Heart right ventricle (tissue), 16 donors: ENCODE data around the gene TRIM6. TPM values are rescaled to one million over a fixed set of nuclear protein-coding genes. Genes with fewer than 3 reads are reported as not detected.

ENCODE experiments used
- ATAC-seq, 8 donors: fragments of 200-7000 bp; cut with Tn5 transposase; one replicate each; pipeline ENCODE4 v1.9.1; 2020; ENCODE audit warnings: mild to moderate bottlenecking in 8 of 8, moderate library complexity in 8 of 8, moderate number of reproducible peaks in 1 of 8
- DNase-seq, 2 donors: peaks; one replicate each; pipeline ENCODE4 v3.0.0-alpha.2; 2020
- H3K27ac ChIP-seq, 10 donors: fragments of 200-600 bp; sonication (generic) in 2 of 10; one replicate each; pipeline versions ENCODE4 v1.5.0 to v1.8.0; 2020 to 2022; ENCODE audit warnings: mild to moderate bottlenecking in 3 of 10
- H3K27me3 ChIP-seq, 7 donors: fragments of 200-600 bp; one replicate each; pipeline ENCODE4 v1.8.0; 2021 to 2022; ENCODE audit warnings: mild to moderate bottlenecking in 2 of 7
- H3K36me3 ChIP-seq, 9 donors: fragments of 200-600 bp; sonication (generic) in 1 of 9; one replicate each; pipeline versions ENCODE4 v1.5.0 to v1.8.0; 2020 to 2022; ENCODE audit warnings: mild to moderate bottlenecking in 2 of 9
- H3K4me1 ChIP-seq, 9 donors: fragments of 200-600 bp; sonication (generic) in 1 of 9; one replicate each; pipeline versions ENCODE4 v1.5.0 to v1.8.0; 2020 to 2022; ENCODE audit warnings: mild to moderate bottlenecking in 4 of 9
- H3K4me3 ChIP-seq, 10 donors: fragments of 200-600 bp; sonication (generic) in 2 of 10; one replicate each; pipeline versions ENCODE4 v1.5.0 to v1.8.0; 2020 to 2022; ENCODE audit warnings: mild to moderate bottlenecking in 7 of 10, moderate library complexity in 2 of 10
- H3K9me3 ChIP-seq, 11 donors: fragments of 200-600 bp in 10 of 11; sonication (generic) in 2 of 11; one replicate each; pipeline versions ENCODE4 v1.5.0 to v1.8.0; 2013 to 2022; ENCODE audit warnings: mild to moderate bottlenecking in 2 of 11, control low read depth in 1 of 11, moderate library complexity in 1 of 11
- CTCF ChIP-seq, 9 donors: fragments of 200-600 bp; sonication (generic) in 2 of 9; IDR thresholded peaks; one replicate each; pipeline versions ENCODE4 v1.5.0 to v1.8.0; 2021 to 2022; ENCODE audit warnings: antibody characterized with exemption in 9 of 9, mild to moderate bottlenecking in 5 of 9, moderate library complexity in 1 of 9
- WGBS, 2 donors: extraction: QIAGEN DNeasy Blood & Tissue Kit; methylation state at CpG; one replicate each; pipeline ENCODE4 v1.1.7; 2013; ENCODE audit warnings: inconsistent platforms in 1 of 2; 5-methylcytosine and 5-hydroxymethylcytosine counted together
- intact Hi-C, 10 donors: fragments of 100-400 bp; cut with DNase I; formaldehyde crosslinking; loops; one replicate each; pipeline versions ENCODE4 v1.11.1 to v1.14.2; 2022
- polyA plus RNA-seq, 2 donors: library from polyadenylated mRNA; stranded (reverse); fragments of 200-250 nt; gene quantifications; one replicate each; pipeline ENCODE4 v1.2.3, GENCODE V29; 2013
- total RNA-seq, 10 donors: library from RNA; stranded (reverse); fragmentation: NEBNext Ultra II Directional in 3 of 10; extraction: Animal tissue kit (Norgen Biotek cat#: 25700) in 3 of 10; gene quantifications; one replicate each; pipeline versions ENCODE4 v1.2.1 to v1.2.4, GENCODE V29; 2021 to 2023
- donor health status: Arrhythmogenic right ventricular cardiomyopathy.
- donor health status: ischemic (EF 13 %, LVEDD 7.1; RV severe dilation, severe dysfunction).
- donor health status: healthy with polysubstance abuse.
- donor health status: DM: no; HTN: yes; CAD: no.
- donor health status: DM: no; HTN: no; CAD: no.
- donor health status: ischemic (EF 25% LVEDD 6.9; RV normal size, moderate dysfunction).
- donor health status: ischemic (EF 25% LVEDD 5.7; RV mildly dilated, moderate dysfunction).
- donor health status: healthy.
- donor health status: DM: yes; HTN: yes; CAD: no.
- donor health status: Ischemic cardiomyopathy.
- donor health status: ischemic (EF 35%, LVEDD 5.7; RV mildly dilated, moderate dysfunction).
- donor health status: nonischemic (EF 11% LVEDD 7.7; RV severe dilation, severe dysfunction).
- donor health status: DM: yes; HTN: yes; CAD: no.
- donor health status: PGD.
- donor health status: ischemic (EF 29% LVEDD 5.4; RV normal size, mild dysfunction).
- donor health status: nonischemic (EF 23%, LVEDD 6.1; RV moderate dilation, normal function).

The TRIM6 gene
- total and polyA plus RNA-seq, 12 donors, result 0.38 to 2.2 (median 0.85) TPM

- intact Hi-C loops, result loop anchor here in 3 of 10 donors (2.0 to 10.0 kb wide), 2 partner anchors 60 kb away; partner anchors contain the start of genes TRIM5 (in 3 of the 3) and TRIM22 (in 1 of the 3)
- WGBS, 2 donors, result 26 to 28% methylated on average over 7 of the region's 7 CpGs
These were observed 28.2 kb downstream of the TRIM6 start, which contains the start of gene TRIM34 for GRCh38 chr11:5624489-5625279. Gene TRIM34 (plus strand): TSS chr11:5625001. CDS start chr11:5632332, 7,331 bp downstream.

GRCh38 chr11:5625281-5625680, 28.8 kb downstream of the TRIM6 start:
- peak in 2 of 8 donors; percentile 7 to 10 for ATAC-seq
- WGBS, 2 donors, result 3 to 7% methylated on average over 4 of the region's 4 CpGs
- peak overlapping the region; percentile 35 to 66 (median 58) for H3K4me3 ChIP-seq
- H3K36me3 ChIP-seq, result no peaks in the 10 kb centered on the region
- intact Hi-C loops, result loop anchor here in 3 of 10 donors (2.0 to 10.0 kb wide), 2 partner anchors 60 kb away; partner anchors contain the start of genes TRIM5 (in 3 of the 3) and TRIM22 (in 1 of the 3)
- H3K27ac ChIP-seq, result peak overlapping the region; percentile 1 to 90 (median 78)
- peaks cover 0 to 41% (median 25%) of the 10 kb centered on the region in 9 donors for H3K4me1 ChIP-seq
- no peaks in the 10 kb centered on the region for H3K9me3 ChIP-seq
- H3K27me3 ChIP-seq, result no peaks in the 10 kb centered on the region
- no peak for TF ChIP-seq CTCF (IDR thresholded peaks at IDR 0.05)
- DNase-seq, result no peak

More at GRCh38 chr11:5624489-5625279, 28.2 kb downstream of the TRIM6 start, which contains the start of gene TRIM34:
- Histone ChIP-seq H3K4me1 (peaks cover 0 to 42% (median 25%) of the 10 kb centered on the region in 9 donors), H3K4me3 (peak within 1 kb of the TSS; percentile 35 to 66 (median 58)), H3K27me3 (no peaks in the 10 kb centered on the region), H3K27ac (peak within 1 kb of the TSS; percentile 1 to 90 (median 78)), H3K9me3 (no peaks in the 10 kb centered on the region), H3K36me3 (no peaks in the 10 kb centered on the region)
- DNase-seq (peak in 1 of 2 donors; percentile 65), ATAC-seq (peak; percentile 85 to 96 (median 94))
- no peak for TF ChIP-seq CTCF (IDR thresholded peaks at IDR 0.05)

- peak overlapping the region in 2 of 10 donors; percentile 53 to 66 for H3K4me3 ChIP-seq
- no peak for DNase-seq
- 84 to 87% methylated on average over 5 of the region's 5 CpGs for WGBS, 2 donors
These were observed 29.8 kb downstream of the TRIM6 start for GRCh38 chr11:5626196-5626595.

More at GRCh38 chr11:5626196-5626595, 29.8 kb downstream of the TRIM6 start:
- no peaks in the 10 kb centered on the region for H3K36me3 ChIP-seq
- H3K9me3 ChIP-seq, result no peaks in the 10 kb centered on the region
- H3K4me1 ChIP-seq, result peaks cover 0 to 32% (median 17%) of the 10 kb centered on the region in 9 donors
- intact Hi-C loops, result loop anchor here in 1 of 10 donors (10.0 kb wide), 1 partner anchor 59 kb away; the partner anchor contains the start of genes TRIM22 and TRIM5
- ATAC-seq, result no peak
- H3K27ac ChIP-seq, result no peak overlapping the region
- TF ChIP-seq CTCF (IDR thresholded peaks at IDR 0.05), result no peak
- no peaks in the 10 kb centered on the region for H3K27me3 ChIP-seq
